Nephron (organoid): ENCODE measurements around the gene FCRL3.

ENCODE experiments used
- H3K27ac Mint-ChIP-seq, 3 experiments: 2 replicates each; pipeline ENCODE4 v1.8.0; 2020; ENCODE audit warnings: mixed read lengths in 3 of 3, mild to moderate bottlenecking in 2 of 3, moderate library complexity in 1 of 3
- H3K27me3 Mint-ChIP-seq: 2 replicates; pipeline ENCODE4 v1.8.0; 2021; ENCODE audit warnings: low read depth, mild to moderate bottlenecking, moderate library complexity, mixed read lengths
- H3K36me3 Mint-ChIP-seq: 2 replicates; pipeline ENCODE4 v1.8.0; 2020; ENCODE audit warnings: low read depth, mixed read lengths
- H3K4me1 Mint-ChIP-seq: 2 replicates; pipeline ENCODE4 v1.8.0; 2020; ENCODE audit warnings: mixed read lengths
- H3K4me3 Mint-ChIP-seq, 3 experiments: 2 replicates each; pipeline ENCODE4 v1.8.0; 2020; ENCODE audit warnings: mild to moderate bottlenecking in 3 of 3, mixed read lengths in 3 of 3, moderate library complexity in 2 of 3
- H3K9me3 Mint-ChIP-seq: 2 replicates; pipeline ENCODE4 v1.8.0; 2020; ENCODE audit warnings: mixed read lengths
- TF ChIP-seq, protein P1 (sequence below), 3 experiments: fragments of 200-600 bp; sonication (generic); IDR thresholded peaks; one replicate each; pipeline ENCODE4 v1.5.0; 2021; ENCODE audit warnings: antibody characterized with exemption in 3 of 3; ENCODE audit not compliant: unreplicated experiment in 3 of 3

The FCRL3 gene

GRCh38 chr1:157673008-157673407 is 27.6 kb downstream of the FCRL3 start:
- H3K27me3 Mint-ChIP-seq, result peaks cover 5% of the 10 kb centered on the region
- no peak overlapping the region for H3K4me3 Mint-ChIP-seq

GRCh38 chr1:157671895-157672294 is 28.7 kb downstream of the FCRL3 start:
- Mint-ChIP-seq H3K4me3 (no peak overlapping the region), H3K27ac (no peak overlapping the region), H3K27me3 (peaks cover 5% of the 10 kb centered on the region), H3K36me3 (no peaks in the 10 kb centered on the region), H3K4me1 (no peaks in the 10 kb centered on the region), H3K9me3 (peaks cover 17% of the 10 kb centered on the region)
- TF ChIP-seq, protein P1, sequence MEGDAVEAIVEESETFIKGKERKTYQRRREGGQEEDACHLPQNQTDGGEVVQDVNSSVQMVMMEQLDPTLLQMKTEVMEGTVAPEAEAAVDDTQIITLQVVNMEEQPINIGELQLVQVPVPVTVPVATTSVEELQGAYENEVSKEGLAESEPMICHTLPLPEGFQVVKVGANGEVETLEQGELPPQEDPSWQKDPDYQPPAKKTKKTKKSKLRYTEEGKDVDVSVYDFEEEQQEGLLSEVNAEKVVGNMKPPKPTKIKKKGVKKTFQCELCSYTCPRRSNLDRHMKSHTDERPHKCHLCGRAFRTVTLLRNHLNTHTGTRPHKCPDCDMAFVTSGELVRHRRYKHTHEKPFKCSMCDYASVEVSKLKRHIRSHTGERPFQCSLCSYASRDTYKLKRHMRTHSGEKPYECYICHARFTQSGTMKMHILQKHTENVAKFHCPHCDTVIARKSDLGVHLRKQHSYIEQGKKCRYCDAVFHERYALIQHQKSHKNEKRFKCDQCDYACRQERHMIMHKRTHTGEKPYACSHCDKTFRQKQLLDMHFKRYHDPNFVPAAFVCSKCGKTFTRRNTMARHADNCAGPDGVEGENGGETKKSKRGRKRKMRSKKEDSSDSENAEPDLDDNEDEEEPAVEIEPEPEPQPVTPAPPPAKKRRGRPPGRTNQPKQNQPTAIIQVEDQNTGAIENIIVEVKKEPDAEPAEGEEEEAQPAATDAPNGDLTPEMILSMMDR (IDR thresholded peaks at IDR 0.05; ENCODE audit: unreplicated experiment in 3 of 3), result no peak

More at GRCh38 chr1:157673008-157673407, 27.6 kb downstream of the FCRL3 start:
- no peaks in the 10 kb centered on the region for H3K4me1 Mint-ChIP-seq
- H3K36me3 Mint-ChIP-seq, result no peaks in the 10 kb centered on the region
- H3K9me3 Mint-ChIP-seq, result peaks cover 13% of the 10 kb centered on the region
- TF ChIP-seq, protein P1 (IDR thresholded peaks at IDR 0.05; ENCODE audit: unreplicated experiment in 3 of 3), result no peak
- H3K27ac Mint-ChIP-seq, result no peak overlapping the region

GRCh38 chr1:157659576-157660247 is 40.9 kb downstream of the FCRL3 start:
- H3K27me3 Mint-ChIP-seq, result peaks cover 6% of the 10 kb centered on the region
- no peaks in the 10 kb centered on the region for H3K36me3 Mint-ChIP-seq
- H3K4me3 Mint-ChIP-seq, result no peak overlapping the region
- no peaks in the 10 kb centered on the region for H3K4me1 Mint-ChIP-seq
- H3K9me3 Mint-ChIP-seq, result no peaks in the 10 kb centered on the region
- TF ChIP-seq, protein P1 (IDR thresholded peaks at IDR 0.05; ENCODE audit: unreplicated experiment in 3 of 3), result no peak
- H3K27ac Mint-ChIP-seq, result no peak overlapping the region

GRCh38 chr1:157658571-157658970 is 42.0 kb downstream of the FCRL3 start:
- Mint-ChIP-seq H3K9me3 (no peaks in the 10 kb centered on the region), H3K36me3 (no peaks in the 10 kb centered on the region), H3K27ac (no peak overlapping the region), H3K27me3 (no peaks in the 10 kb centered on the region), H3K4me1 (no peaks in the 10 kb centered on the region), H3K4me3 (no peak overlapping the region)
- TF ChIP-seq, protein P1 (IDR thresholded peaks at IDR 0.05; ENCODE audit: unreplicated experiment in 3 of 3), result no peak

- no peaks in the 10 kb centered on the region for H3K27me3 Mint-ChIP-seq
These were observed 47.1 kb downstream of the FCRL3 start for GRCh38 chr1:157653494-157653873.

More at GRCh38 chr1:157653494-157653873, 47.1 kb downstream of the FCRL3 start:
- Mint-ChIP-seq H3K4me3 (no peak overlapping the region), H3K4me1 (no peaks in the 10 kb centered on the region), H3K9me3 (no peaks in the 10 kb centered on the region), H3K27ac (no peak overlapping the region), H3K36me3 (no peaks in the 10 kb centered on the region)
- TF ChIP-seq, protein P1 (IDR thresholded peaks at IDR 0.05; ENCODE audit: unreplicated experiment in 3 of 3), result no peak
